DOHH2 (cell line): ENCODE measurements around the gene FOXK2.

Experiments used
- H3F3A ChIP-seq: fragments of 200-600 bp; sonication (generic), shearing (Covaris generic); 2 replicates; pipeline ENCODE4 v1.6.0; 2016; ENCODE audit warnings: antibody characterized with exemption, mild to moderate bottlenecking; ENCODE audit not compliant: control insufficient read depth, insufficient read depth
- H3K27ac ChIP-seq: fragments of 200-600 bp; sonication (generic); 2 replicates; pipeline ENCODE4 v1.5.1; 2014; ENCODE audit warnings: low read depth, mild to moderate bottlenecking, low read length, moderate library complexity
- H3K27me3 ChIP-seq: fragments of 200-600 bp; sonication (generic); 2 replicates; pipeline ENCODE4 v1.6.1; 2014; ENCODE audit warnings: mild to moderate bottlenecking, low read length, mixed read lengths; ENCODE audit not compliant: control insufficient read depth
- H3K36me3 ChIP-seq: fragments of 200-600 bp; sonication (generic); 2 replicates; pipeline ENCODE4 v1.6.1; 2014; ENCODE audit warnings: mild to moderate bottlenecking, low read length, moderate library complexity, mixed read lengths; ENCODE audit not compliant: control insufficient read depth
- H3K4me1 ChIP-seq: fragments of 200-600 bp; sonication (generic); 2 replicates; pipeline ENCODE4 v1.6.1; 2014; ENCODE audit warnings: mild to moderate bottlenecking, low read length, mixed read lengths; ENCODE audit not compliant: control insufficient read depth
- H3K4me2 ChIP-seq: fragments of 200-600 bp; sonication (generic); 2 replicates; pipeline ENCODE4 v1.6.0; 2014; ENCODE audit warnings: mild to moderate bottlenecking, low read length, moderate library complexity
- H3K4me3 ChIP-seq: fragments of 200-600 bp; sonication (generic); 2 replicates; pipeline ENCODE4 v1.5.1; 2014; ENCODE audit warnings: mild to moderate bottlenecking, low read length, mixed read lengths
- H3K79me2 ChIP-seq: fragments of 200-600 bp; sonication (generic); 2 replicates; pipeline ENCODE4 v1.6.1; 2014; ENCODE audit warnings: mild to moderate bottlenecking, low read length, mixed read lengths; ENCODE audit not compliant: control insufficient read depth
- H3K9me2 ChIP-seq: fragments of 200-600 bp; sonication (generic); replicated peaks from 2 replicates; pipeline ENCODE4 v1.6.1; 2014; ENCODE audit warnings: mild to moderate bottlenecking, low read length, mixed read lengths; ENCODE audit not compliant: control insufficient read depth
- H3K9me3 ChIP-seq: fragments of 200-600 bp; sonication (generic); 2 replicates; pipeline ENCODE4 v1.6.1; 2014; ENCODE audit warnings: antibody characterized with exemption, low read length, mixed read lengths; ENCODE audit not compliant: control insufficient read depth, insufficient read depth
- H4K20me1 ChIP-seq: fragments of 200-600 bp; sonication (generic); 2 replicates; pipeline ENCODE4 v1.6.0; 2014; ENCODE audit warnings: low read depth, mild to moderate bottlenecking, antibody characterized with exemption, low read length, moderate library complexity; ENCODE audit not compliant: control insufficient read depth, insufficient read depth
- CTCF ChIP-seq: fragments of 200-600 bp; sonication (generic); IDR thresholded peaks from one replicate; pipeline ENCODE4 v1.5.1; 2014; ENCODE audit warnings: antibody characterized with exemption, mild to moderate bottlenecking, low read depth, low read length; ENCODE audit not compliant: poor library complexity, severe bottlenecking
- EZH2phosphoT487 ChIP-seq: fragments of 200-600 bp; sonication (generic); IDR thresholded peaks from 2 replicates; pipeline ENCODE4 v1.6.1; 2017; ENCODE audit warnings: borderline replicate concordance, mild to moderate bottlenecking, antibody characterized with exemption, low read length, moderate library complexity, mixed read lengths

FOXK2 gene

GRCh38 chr17:82594571-82594970, 75.0 kb downstream of the FOXK2 start:
- Histone ChIP-seq H3K9me2 (no peaks in the 10 kb centered on the region), H4K20me1 (peaks cover 6% of the 10 kb centered on the region; the same call in 1 of the 2 replicates), H3K27me3 (no peaks in the 10 kb centered on the region), H3K27ac (no peak overlapping the region), H3F3A (peaks cover 13% of the 10 kb centered on the region), H3K9me3 (no peaks in the 10 kb centered on the region), H3K4me2 (no peak overlapping the region), H3K4me1 (peaks cover 16% of the 10 kb centered on the region), H3K79me2 (peaks cover 18% of the 10 kb centered on the region), H3K36me3 (peaks cover 55% of the 10 kb centered on the region), H3K4me3 (no peak overlapping the region)
- TF ChIP-seq CTCF (no peak), EZH2phosphoT487 (no peak)

- Histone ChIP-seq H3K9me3 (no peaks in the 10 kb centered on the region), H3K4me1 (peaks cover 16% of the 10 kb centered on the region), H3K27ac (no peak overlapping the region), H3K79me2 (peaks cover 20% of the 10 kb centered on the region), H3K9me2 (no peaks in the 10 kb centered on the region), H4K20me1 (peaks cover 11% of the 10 kb centered on the region; the same call in 1 of the 2 replicates), H3K36me3 (peaks cover 61% of the 10 kb centered on the region), H3K4me2 (no peak overlapping the region), H3K27me3 (no peaks in the 10 kb centered on the region), H3K4me3 (no peak overlapping the region), H3F3A (peaks cover 7% of the 10 kb centered on the region)
- TF ChIP-seq EZH2phosphoT487, result no peak
- no peak for TF ChIP-seq CTCF
Measured at GRCh38 chr17:82595893-82596292, 76.4 kb downstream of the FOXK2 start.

- Histone ChIP-seq H3K27ac (no peak overlapping the region), H3K4me2 (no peak overlapping the region), H3K79me2 (peaks cover 20% of the 10 kb centered on the region), H4K20me1 (peaks cover 11% of the 10 kb centered on the region; the same call in 1 of the 2 replicates), H3F3A (peaks cover 7% of the 10 kb centered on the region), H3K9me2 (no peaks in the 10 kb centered on the region), H3K36me3 (peaks cover 62% of the 10 kb centered on the region), H3K9me3 (no peaks in the 10 kb centered on the region), H3K4me3 (no peak overlapping the region), H3K27me3 (no peaks in the 10 kb centered on the region), H3K4me1 (peaks cover 16% of the 10 kb centered on the region)
- no peak for TF ChIP-seq EZH2phosphoT487
- TF ChIP-seq CTCF, result no peak
Measured at GRCh38 chr17:82596296-82596695, 76.8 kb downstream of the FOXK2 start.
